Right lobe of liver (tissue), 6 donors: ENCODE measurements around the gene ITGAE. TPM values are rescaled to one million over a fixed set of nuclear protein-coding genes. Genes with fewer than 3 reads are reported as not detected.
A peak's percentile ranks its signal among the peaks of the same experiment; 100 is the strongest.

Experiments
- ATAC-seq, 4 donors: fragments of 200-7000 bp; cut with Tn5 transposase; one replicate each; pipeline ENCODE4 v1.9.1; 2020; ENCODE audit warnings: mild to moderate bottlenecking in 4 of 4, moderate library complexity in 4 of 4
- DNase-seq, 3 donors: peaks; one replicate each; pipeline ENCODE4 v3.0.0-alpha.2; 2020
- H3K27ac ChIP-seq, 3 donors: fragments of 200-600 bp; one replicate each; pipeline ENCODE4 v1.8.0; 2022
- H3K27me3 ChIP-seq, 2 donors: fragments of 200-600 bp; one replicate each; pipeline ENCODE4 v1.8.0; 2022
- H3K36me3 ChIP-seq, 4 donors: fragments of 200-600 bp; sonication (generic) in 1 of 4; one replicate each; pipeline versions ENCODE4 v1.5.1 to v1.8.0; 2017 to 2022; ENCODE audit warnings: control low read depth in 1 of 4
- H3K4me1 ChIP-seq, 4 donors: fragments of 200-600 bp; sonication (generic) in 1 of 4; one replicate each; pipeline versions ENCODE4 v1.5.1 to v1.8.0; 2017 to 2022; ENCODE audit warnings: control low read depth in 1 of 4
- H3K4me3 ChIP-seq, 3 donors: fragments of 200-600 bp; one replicate each; pipeline ENCODE4 v1.8.0; 2022
- H3K9me3 ChIP-seq, 4 donors: fragments of 200-600 bp; sonication (generic) in 1 of 4; one replicate each; pipeline versions ENCODE4 v1.5.1 to v1.8.0; 2017 to 2022; ENCODE audit warnings: control low read depth in 1 of 4
- CTCF ChIP-seq, 4 donors: fragments of 200-600 bp in 3 of 4; fragments of 450-650 bp in 1 of 4; IDR thresholded peaks; one replicate each; pipeline versions ENCODE4 v1.5.1 to v1.8.0; 2016 to 2022; ENCODE audit warnings: antibody characterized with exemption in 4 of 4, mild to moderate bottlenecking in 2 of 4
- POLR2A ChIP-seq: fragments of 450-650 bp; IDR thresholded peaks from one replicate; pipeline ENCODE4 v1.6.1; 2017; ENCODE audit warnings: antibody characterized with exemption, mild to moderate bottlenecking
- WGBS: methylation state at CpG from one replicate; pipeline ENCODE4 v1.1.6; 2018; ENCODE audit warnings: low coverage, low lambda C conversion rate; ENCODE audit not compliant: insufficient coverage; ENCODE audit errors: missing lambda C conversion rate; 5-methylcytosine and 5-hydroxymethylcytosine counted together
- intact Hi-C, 2 donors: fragments of 100-400 bp; cut with DNase I; formaldehyde crosslinking; loops; one replicate each; pipeline versions ENCODE4 v1.11.2 to v1.14.1; 2022
- total RNA-seq, 6 experiments: library from RNA; depleted of rRNA in 2 of 6; stranded (reverse); fragments of >200 nt in 2 of 6; fragmentation: NEBNext Ultra II Directional in 3 of 6; extraction: Animal tissue kit (Norgen Biotek cat#: 25700) in 3 of 6; gene quantifications; one replicate each; pipeline versions ENCODE4 v1.1.0 to v1.2.4, GENCODE V29; 2016 to 2023
- donor health status: DM: no; HTN: yes; CAD: no.
- donor health status: DM: no; HTN: no; CAD: no.
- donor health status: DM: no; HTN: no; CAD: no.
- donor health status: DM: no; HTN: yes; CAD: no.
- donor health status: DM: no; HTN: yes; CAD: no.

ITGAE gene
- total RNA-seq, 6 experiments from 2014 or later: 5.4 to 7.7 (median 5.8) TPM

DNA sequence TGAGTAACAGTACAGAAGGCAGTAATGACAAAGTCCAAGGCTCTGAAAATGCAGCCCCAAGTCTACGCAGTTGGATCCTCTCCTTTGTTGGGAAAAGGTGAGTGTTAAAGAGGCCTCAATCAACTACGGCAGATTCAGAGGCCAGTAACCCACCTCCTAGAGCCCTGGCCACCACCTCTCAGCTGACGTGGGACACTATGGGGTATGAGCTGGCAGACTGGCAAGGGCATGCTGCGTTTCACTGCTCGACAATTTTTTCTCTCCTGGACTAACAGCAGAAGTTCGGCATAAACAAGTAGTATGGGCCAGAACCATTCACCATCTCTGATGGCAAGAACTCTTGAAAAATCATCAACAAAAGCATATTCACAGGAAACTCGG, 27.9 kb upstream of the ITGAE start:
- ATAC-seq (no peak), DNase-seq (no peak)
- no peak overlapping the region for H3K4me3 ChIP-seq
- no peaks in the 10 kb centered on the region for H3K9me3 ChIP-seq
- H3K4me1 ChIP-seq: no peaks in the 10 kb centered on the region
- intact Hi-C loops: loop anchor here in 1 of 2 donors (5.0 kb wide), 1 partner anchor 92 kb away; no protein-coding TSS in a partner anchor
- H3K36me3 ChIP-seq: peaks cover 0 to 47% (median 16%) of the 10 kb centered on the region in 4 donors
- WGBS: 78% methylated on average over 4 of the region's 7 CpGs
- H3K27me3 ChIP-seq: no peaks in the 10 kb centered on the region
- TF ChIP-seq POLR2A (no peak), CTCF (IDR thresholded peaks at IDR 0.05) (no peak)
- H3K27ac ChIP-seq: no peak overlapping the region

DNA sequence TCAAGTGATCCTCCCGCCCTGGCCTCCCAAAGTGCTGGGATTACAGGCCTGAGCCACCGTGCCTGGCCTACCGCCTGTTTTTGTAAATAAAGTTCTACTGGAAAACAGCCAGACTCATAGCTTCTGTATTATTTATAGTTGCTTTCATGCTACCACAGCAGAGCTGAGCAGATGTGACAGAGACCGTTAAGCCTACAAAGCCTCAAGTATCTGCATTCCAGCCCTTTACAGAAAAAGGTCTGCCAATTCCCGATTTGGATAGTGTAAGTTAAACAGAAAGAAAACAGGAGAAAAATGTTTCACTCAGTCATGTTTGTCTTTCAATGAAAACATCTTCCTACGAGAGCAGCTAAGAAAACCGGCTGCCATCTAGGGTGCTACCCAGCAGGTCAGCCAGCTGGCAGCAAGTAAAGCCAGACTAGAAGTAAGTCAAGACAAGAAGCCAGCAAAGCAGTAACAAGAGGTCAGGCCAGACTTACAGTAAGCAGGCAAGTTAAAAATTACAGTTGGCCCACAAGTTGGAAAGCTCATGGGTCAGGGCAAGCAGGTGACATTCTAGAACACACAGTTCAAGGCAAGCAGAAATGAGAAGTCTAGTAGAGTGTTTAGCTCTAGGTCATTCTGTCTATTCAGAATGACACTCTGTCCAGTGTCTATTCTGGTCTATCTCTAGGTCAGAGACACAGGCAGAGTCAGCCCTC, 27.3 kb upstream of the ITGAE start:
- no peak for TF ChIP-seq CTCF (IDR thresholded peaks at IDR 0.05)
- no peak for TF ChIP-seq POLR2A
- DNase-seq: no peak
- H3K4me1 ChIP-seq: no peaks in the 10 kb centered on the region
- ATAC-seq: no peak
- H3K9me3 ChIP-seq: no peaks in the 10 kb centered on the region
- no peak overlapping the region for H3K27ac ChIP-seq
- intact Hi-C loops: loop anchor here in 1 of 2 donors (5.0 kb wide), 1 partner anchor 91 kb away; no protein-coding TSS in a partner anchor
- no peaks in the 10 kb centered on the region for H3K27me3 ChIP-seq
- peaks cover 0 to 47% (median 19%) of the 10 kb centered on the region in 4 donors for H3K36me3 ChIP-seq
- 65% methylated on average over 6 of the region's 7 CpGs for WGBS
- no peak overlapping the region for H3K4me3 ChIP-seq

DNA sequence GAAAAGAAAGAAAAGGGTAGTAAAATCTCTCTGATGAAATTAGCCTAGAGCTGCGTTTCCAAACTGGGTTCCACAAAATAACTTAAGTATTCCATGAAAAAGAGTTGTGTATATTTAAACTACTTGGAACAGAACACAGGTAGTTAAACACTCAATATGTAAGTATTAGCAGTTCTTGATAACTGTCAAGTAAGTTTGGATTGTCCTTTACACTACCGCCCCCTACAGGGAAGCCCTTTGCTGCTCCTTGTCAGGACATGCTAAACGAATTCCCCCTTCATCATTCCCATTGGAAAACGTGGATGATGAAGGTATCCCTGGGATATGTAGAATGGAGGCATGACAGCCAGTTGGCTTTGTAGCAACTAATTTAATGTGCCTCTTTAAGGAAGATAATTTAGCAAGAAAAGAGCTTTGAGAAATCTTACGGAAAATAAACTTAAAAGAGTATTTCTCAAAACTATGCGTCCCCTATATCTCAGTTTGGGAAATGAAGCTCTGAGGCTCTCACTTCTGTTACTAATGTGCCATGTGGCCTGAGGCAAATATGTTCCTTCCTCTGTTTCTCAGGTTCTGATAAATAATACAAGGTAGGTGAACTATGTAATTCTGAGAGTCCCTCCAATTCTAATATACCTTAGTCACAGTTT, 26.3 kb upstream of the ITGAE start:
- TF ChIP-seq POLR2A (no peak), CTCF (IDR thresholded peaks at IDR 0.05) (peak; percentile 75 to 86 (median 82))
- DNase-seq (peak in 1 of 3 donors; percentile 69), ATAC-seq (peak; percentile 80 to 88 (median 82))
- intact Hi-C loops: loop anchor here in 1 of 2 donors (5.0 kb wide), 1 partner anchor 90 kb away; no protein-coding TSS in a partner anchor
- peaks cover 0 to 47% (median 16%) of the 10 kb centered on the region in 4 donors for H3K36me3 ChIP-seq
- no peaks in the 10 kb centered on the region for H3K27me3 ChIP-seq
- H3K4me1 ChIP-seq: no peaks in the 10 kb centered on the region
- no peak overlapping the region for H3K4me3 ChIP-seq
- 42% methylated on average over 6 of the region's 6 CpGs for whole genome bisulfite sequencing
- H3K27ac ChIP-seq: no peak overlapping the region
- H3K9me3 ChIP-seq: no peaks in the 10 kb centered on the region

DNA sequence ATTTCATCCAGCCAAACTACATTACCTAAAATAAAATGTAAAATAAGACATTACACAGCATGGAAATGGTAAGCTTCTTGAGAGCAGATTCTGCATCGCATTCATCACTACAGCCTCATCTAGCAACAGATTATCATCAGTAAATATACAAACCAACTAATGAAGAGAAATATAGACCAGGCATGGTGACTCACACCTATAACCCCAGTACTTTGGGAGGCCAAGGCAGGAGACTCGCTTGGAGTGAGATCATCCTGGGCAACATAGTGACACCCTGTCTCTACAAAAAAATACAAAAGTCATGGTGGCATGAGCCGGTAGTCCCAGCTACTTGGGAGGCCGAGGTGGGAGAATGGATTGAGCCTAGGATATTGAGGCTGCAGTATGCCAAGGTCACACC, 25.2 kb upstream of the ITGAE start:
- no peak for TF ChIP-seq CTCF (IDR thresholded peaks at IDR 0.05)
- TF ChIP-seq POLR2A: no peak
- Histone ChIP-seq H3K27me3 (no peaks in the 10 kb centered on the region), H3K9me3 (no peaks in the 10 kb centered on the region), H3K4me3 (no peak overlapping the region), H3K27ac (no peak overlapping the region), H3K36me3 (peaks cover 0 to 53% (median 16%) of the 10 kb centered on the region in 4 donors), H3K4me1 (no peaks in the 10 kb centered on the region)
- ATAC-seq (no peak), DNase-seq (no peak)
- intact Hi-C loops: loop anchor here in 1 of 2 donors (5.0 kb wide), 1 partner anchor 89 kb away; no protein-coding TSS in a partner anchor
- WGBS: 90% methylated on average over 4 of the region's 4 CpGs
